ENCODE results near the gene ITPR3.

The ITPR3 gene

GRCh38 chr6:33683576-33684427 lies 62.7 kb downstream of the ITPR3 start:
- DNase-seq (ENCODE audit: low read depth in 2 of 2, low spot score in 1 of 2): no peak

- DNase-seq (ENCODE audit: low read depth in 2 of 2, low spot score in 1 of 2): no peak
These were observed 63.3 kb downstream of the ITPR3 start for GRCh38 chr6:33684428-33684896.

DNA sequence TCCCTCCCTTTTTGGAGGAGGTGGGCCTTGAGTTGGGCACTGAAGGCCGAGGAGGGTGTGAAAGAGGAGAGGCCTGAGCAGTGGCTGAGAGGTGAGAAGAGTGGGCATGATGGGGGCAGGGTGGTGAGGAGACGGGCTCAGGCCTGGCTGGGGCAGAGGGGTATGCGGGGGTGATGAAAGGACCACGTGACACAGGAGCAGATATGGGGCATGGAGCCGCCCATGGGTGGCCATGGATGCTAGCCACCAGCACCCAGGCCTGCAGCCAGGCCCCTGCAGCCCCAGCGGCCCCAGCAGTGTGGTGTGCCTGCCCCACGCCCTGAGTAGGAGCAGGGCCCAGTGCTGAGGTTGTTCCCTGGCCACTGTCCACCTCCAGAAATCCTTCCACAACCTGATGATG lies 63.9 kb downstream of the ITPR3 start:
- DNase-seq (ENCODE audit: low read depth in 2 of 2, low spot score in 1 of 2): no peak

DNA sequence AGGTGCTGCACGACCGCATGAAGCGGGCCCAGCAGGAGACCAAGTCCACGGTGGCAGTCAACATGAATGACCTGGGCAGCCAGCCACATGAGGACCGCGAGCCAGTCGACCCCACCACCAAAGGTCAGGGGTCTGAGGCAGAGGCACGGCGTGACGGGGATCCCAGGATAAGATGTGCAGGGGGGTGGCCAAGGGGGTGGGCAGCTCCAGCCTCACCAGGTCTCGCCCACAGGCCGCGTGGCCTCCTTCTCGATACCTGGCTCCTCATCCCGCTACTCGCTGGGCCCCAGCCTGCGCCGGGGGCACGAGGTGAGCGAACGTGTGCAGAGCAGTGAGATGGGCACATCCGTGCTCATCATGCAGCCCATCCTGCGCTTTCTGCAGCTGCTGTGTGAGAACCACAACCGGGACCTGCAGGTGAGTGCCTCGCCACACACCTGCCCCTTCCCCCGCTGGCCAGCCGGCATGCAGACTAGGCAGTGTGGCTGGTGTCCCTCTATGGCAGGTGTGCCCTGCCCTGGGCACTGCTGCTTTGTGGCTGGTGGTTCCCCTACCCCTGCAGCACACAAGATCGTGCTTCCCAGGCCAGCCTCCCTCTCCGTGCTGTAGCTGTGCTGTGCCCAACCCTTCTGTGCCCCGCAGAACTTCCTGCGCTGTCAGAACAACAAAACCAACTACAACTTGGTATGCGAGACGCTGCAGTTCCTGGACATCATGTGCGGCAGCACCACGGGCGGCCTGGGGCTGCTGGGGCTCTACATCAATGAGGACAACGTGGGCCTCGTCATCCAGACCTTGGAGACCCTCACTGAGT lies 64.5 kb downstream of the ITPR3 start:
- DNase-seq (ENCODE audit: low read depth in 2 of 2, low spot score in 1 of 2): no peak

DNA sequence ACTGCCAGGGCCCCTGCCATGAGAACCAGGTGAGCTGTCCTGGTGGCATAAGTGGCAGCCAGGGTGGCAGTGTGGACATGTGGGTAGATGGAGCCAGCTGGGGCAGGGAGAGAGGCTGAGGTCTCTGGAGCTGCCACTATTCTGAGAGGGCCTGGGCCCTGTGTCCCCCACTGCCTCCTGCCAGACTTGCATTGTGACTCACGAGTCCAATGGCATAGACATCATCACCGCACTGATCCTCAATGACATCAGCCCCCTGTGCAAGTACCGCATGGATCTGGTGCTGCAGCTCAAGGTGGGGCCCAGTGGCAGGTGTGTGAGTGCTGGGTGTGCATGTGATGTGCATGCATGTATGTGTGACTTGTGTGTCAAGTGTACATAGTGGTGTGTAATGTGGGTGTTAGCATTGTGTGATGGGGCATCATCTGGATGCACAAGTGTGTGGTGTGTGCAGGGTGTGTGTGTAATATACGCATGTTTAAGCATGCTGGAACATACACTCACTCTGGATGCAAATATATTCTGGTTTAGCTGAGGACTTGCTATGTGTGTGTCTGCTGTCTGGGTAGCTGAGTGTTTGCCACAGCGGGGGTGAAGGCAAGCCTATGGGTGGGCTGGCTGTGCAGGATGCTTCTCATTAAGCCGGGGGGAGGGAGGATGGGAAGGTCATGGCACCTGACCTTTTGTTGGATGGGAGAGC lies 65.3 kb downstream of the ITPR3 start:
- no peak for DNase-seq (ENCODE audit: low read depth in 2 of 2, low spot score in 1 of 2)

DNA sequence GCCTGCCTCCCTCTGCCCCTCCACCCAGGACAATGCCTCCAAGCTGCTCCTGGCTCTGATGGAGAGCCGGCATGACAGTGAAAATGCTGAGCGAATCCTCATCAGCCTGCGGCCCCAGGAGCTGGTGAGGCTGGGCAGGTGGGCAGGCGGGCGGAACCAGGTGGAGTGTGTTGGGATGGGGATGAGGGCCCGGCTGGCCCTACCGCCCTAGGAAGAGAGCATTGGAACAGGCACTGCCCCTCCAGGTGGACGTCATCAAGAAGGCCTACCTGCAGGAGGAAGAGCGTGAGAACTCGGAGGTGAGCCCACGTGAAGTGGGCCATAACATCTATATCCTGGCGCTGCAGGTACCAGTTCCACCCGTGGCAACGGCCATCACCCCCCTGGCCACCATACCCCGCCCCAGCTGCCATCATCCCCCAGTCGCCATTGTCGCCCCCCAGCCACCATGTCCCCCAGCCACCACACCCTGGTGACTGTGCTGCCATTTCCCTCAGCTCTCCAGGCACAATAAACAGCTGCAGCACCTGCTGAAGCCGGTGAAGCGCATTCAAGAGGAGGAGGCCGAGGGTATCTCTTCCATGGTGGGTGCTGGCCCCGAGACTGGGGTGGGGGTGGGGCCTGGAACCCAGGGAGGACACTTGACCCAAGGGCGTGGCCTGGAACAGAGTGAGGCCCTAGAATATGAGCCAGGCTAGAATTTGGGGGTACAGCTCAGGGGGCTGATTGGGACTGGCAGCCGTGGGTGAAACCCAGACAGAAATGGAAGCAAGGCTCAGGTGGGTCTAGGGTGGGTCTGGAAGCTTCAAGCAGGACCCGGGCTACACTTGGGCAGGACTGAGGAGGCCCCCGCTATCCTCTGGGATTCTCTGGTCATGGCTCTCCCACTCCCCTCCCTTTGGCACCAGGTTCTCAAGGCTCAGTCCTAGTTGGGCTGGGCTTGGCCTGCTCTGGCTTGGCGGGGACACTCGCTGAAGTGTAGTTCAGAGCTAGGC lies 66.2 kb downstream of the ITPR3 start:
- no peak for DNase-seq (ENCODE audit: low read depth in 2 of 2, low spot score in 1 of 2)

GRCh38 chr6:33688006-33688405 lies 66.9 kb downstream of the ITPR3 start:
- no peak for DNase-seq (ENCODE audit: low read depth in 2 of 2, low spot score in 1 of 2)

DNA sequence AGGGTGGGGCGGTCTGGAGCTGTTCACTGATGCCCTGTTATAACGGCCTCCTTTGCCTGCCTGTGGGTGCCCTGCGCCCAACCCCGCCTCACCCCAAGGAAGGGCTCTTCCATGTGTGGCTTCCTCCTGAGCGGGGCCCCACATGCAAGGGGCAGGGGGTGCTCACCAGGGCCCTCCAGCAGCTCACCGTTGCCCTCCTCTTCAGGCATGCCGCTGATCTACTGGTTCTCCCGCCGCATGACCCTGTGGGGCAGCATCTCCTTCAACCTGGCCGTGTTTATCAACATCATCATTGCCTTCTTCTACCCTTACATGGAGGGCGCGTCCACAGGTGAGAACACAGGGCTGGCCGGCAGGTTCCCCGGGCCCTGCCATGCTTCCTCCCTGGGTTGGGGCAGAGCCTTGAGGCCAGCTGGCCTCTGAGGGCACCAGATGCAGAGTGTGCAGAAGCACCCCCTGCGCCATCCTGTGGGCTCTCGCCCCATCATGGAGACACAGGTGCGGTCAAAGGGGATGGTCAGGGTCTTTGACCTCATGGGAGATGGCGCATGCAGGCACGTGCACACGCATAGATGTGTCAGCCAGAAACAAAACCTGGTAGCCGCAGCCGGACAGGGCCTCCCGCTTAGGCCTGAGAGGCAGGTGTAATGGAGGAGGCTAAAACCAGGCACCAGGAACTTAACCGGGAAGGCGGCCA lies 67.5 kb downstream of the ITPR3 start:
- no peak for DNase-seq (ENCODE audit: low read depth in 2 of 2, low spot score in 1 of 2)

GRCh38 chr6:33689148-33689494 lies 68.0 kb downstream of the ITPR3 start:
- no peak for DNase-seq (ENCODE audit: low read depth in 2 of 2, low spot score in 1 of 2)

DNA sequence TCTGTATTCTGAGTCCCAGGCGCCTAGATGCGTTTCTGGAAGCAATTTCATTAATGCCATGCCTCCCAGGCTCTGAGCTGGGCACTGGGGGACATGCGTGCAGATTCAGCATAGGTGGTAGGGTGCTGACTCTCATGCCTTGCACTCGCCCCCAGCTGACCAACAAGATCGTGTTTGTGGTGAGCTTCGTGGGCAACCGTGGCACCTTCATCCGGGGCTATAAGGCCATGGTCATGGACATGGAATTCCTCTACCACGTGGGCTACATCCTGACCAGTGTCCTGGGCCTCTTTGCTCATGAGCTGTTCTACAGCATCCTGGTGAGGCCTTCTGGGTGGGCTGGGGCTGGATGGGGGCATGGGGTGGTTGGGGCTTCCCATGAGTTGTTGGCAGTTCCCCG lies 68.8 kb downstream of the ITPR3 start:
- DNase-seq (ENCODE audit: low read depth in 2 of 2, low spot score in 1 of 2): no peak

- DNase-seq (ENCODE audit: low read depth in 2 of 2, low spot score in 1 of 2): no peak
These were observed 69.6 kb downstream of the ITPR3 start for GRCh38 chr6:33690766-33691165.

DNA sequence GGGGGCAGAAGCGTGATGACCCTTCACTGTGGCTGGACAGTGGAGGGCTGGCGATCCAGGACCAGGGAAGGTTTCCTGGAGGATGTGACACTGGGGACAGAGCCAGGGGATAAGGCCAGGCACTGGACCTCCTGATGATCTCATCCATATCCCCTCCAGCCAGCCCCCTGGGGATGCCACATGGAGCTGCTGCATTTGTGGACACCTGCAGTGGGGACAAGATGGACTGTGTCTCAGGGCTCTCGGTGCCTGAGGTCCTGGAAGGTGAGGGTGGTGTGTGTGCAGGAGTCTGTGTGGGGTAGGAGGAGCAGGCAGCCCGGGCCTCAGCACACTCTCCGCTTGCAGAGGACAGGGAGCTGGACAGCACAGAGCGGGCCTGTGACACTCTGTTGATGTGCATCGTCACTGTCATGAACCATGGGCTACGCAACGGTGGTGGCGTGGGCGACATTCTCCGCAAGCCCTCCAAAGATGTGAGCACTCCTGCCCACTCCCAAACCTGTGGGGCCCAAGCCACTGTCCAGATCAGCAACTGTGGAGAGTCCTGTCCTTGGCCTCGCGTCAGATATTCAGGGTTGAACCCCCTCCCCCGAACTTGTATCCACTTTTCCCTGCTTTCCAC lies 70.4 kb downstream of the ITPR3 start:
- DNase-seq (ENCODE audit: low read depth in 2 of 2, low spot score in 1 of 2): no peak

GRCh38 chr6:33692078-33692759 lies 71.1 kb downstream of the ITPR3 start:
- DNase-seq (ENCODE audit: low read depth in 2 of 2, low spot score in 1 of 2): no peak

DNA sequence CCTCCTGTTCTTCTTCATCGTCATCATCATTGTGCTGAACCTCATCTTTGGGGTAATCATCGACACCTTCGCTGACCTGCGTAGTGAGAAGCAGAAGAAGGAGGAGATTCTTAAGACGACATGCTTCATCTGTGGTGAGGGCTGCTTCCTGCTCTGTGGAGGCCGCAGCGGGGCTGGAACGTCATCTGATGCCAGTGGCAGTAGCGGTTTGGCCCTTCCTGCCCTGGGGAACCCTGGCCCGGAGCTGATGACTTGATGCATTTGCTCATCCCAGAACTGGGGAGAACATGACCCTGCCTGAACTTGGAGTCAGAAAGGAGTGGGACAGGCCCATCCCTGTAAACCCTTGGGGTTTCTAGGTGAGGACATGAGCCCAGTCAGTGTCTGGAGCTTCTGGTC lies 71.6 kb downstream of the ITPR3 start:
- DNase-seq (ENCODE audit: low read depth in 2 of 2, low spot score in 1 of 2): peak in 1 of 2 donors; percentile 35

- no peak for DNase-seq (ENCODE audit: low read depth in 2 of 2, low spot score in 1 of 2)
These were observed 72.3 kb downstream of the ITPR3 start for GRCh38 chr6:33693186-33694105.

DNA sequence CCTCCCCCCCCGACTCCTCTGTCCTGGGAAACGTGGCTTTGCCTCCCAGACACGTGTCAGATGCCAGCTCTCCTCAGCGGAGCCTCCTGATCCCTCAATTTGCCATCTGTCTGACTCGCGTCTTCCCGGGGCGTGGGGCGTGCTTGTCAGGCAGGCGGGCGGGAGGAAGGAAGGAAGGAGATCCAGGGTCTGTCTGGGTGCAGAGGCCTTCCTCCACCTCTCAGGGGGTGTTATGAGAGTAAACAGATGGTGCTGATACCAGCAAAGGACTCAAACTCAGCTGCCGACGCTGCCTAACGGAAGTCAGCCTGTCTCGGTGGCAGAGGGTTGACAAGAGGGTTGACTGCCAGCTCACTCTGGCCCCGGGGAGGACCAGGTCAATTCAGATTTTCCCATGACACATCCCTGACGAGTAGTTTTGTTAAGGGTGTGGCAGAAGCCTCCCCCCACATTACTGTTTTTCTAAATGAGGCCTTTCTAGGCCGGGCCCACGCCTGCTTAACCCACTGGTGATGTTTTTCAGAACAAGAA lies 73.3 kb downstream of the ITPR3 start:
- peak in 1 of 2 donors; percentile 47 for DNase-seq (ENCODE audit: low read depth in 2 of 2, low spot score in 1 of 2)

DNA sequence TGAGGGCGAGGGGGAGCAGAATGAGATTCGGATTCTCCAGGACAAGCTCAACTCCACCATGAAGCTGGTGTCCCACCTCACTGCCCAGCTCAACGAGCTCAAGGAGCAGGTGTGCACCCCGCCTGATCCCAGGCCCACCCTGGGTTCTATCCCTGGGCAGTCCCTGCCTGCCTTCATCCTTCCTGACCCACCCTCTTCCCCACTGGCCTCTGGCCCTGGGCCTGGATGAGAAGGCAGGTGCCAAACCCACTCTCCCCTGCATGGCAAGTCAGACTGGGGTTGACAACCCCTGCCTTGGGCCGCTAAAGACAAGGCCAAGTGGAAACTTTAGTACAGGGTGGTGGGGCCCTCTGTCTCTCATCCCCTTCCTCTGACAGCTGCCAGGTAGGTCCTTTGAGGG lies 73.9 kb downstream of the ITPR3 start:
- no peak for DNase-seq (ENCODE audit: low read depth in 2 of 2, low spot score in 1 of 2)
